Stimulated activated CD8-positive, alpha-beta memory T cell treated with anti-CD3 and anti-CD28 coated beads, Interleukin-15, amount 100 ng/mL, for 48 hours (primary cell): ENCODE data around the gene CCNQ.

Experiments
- DNase-seq, 2 donors: peaks; one replicate each; pipeline ENCODE4 v3.0.0-alpha.2; 2020; ENCODE audit warnings: low read depth in 2 of 2

Gene CCNQ

DNA sequence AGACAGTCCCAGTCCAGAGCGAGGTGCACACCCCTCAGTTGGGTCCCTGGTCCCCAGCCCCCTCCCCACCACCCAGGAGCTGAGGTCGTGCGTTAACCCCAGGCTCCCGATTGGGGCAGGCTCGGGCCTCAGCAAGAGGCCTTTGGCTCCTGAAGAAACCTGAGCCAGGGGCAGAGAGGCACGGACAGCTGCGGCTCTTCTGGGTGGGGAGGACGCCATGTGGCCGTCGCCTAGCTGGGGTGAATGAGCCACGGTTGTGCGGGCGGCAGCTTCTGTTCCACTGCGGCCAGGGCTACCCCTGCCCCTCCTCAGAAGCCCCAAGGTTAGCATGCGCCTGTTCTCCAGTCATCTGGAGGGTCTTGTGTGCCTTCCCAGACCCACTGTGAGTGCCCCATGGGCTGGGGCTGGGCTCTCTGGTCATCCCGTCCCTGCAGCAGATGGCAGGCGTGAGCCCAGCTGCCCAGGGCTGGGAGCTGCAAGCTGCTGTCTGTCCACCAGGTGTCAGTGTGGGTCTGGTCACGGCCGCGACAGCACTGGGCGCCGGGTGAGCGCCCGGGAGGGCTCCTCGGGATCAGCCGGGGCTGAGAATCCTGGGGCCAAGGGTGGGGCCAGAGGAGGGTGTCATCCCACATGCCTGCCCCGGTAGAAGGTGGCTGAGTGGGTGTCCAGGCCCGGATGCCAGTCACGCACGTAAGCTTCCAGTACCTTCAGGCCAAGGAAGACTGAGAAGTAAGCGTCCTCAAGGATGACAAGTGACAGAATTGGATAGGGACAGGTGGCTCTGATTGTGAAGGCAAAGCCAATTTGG, 59.6 kb downstream of the CCNQ start:
- peak; percentile 20 to 32 for DNase-seq

DNA sequence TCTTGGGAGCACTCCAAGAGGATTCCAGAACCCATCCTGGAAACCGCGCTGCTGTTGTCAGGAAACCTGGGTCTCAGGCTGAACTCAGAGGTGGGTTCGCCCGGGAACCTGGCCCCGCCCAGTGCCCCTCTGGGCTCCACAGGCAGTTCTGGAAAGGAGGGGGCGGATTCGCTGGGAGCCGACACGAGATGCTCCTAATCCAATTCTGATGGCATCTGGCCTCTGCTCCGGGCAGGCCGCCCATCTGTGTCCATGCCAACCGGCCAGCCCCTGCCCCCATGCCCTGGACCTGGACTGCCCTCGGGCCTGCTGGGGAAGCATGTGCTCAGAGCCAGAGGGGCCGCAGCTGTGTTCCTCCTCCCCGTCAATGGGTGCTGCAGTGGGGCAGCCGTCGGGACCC, 60.5 kb downstream of the CCNQ start:
- DNase-seq = no peak
